K562 (cell line): ENCODE results near the gene RESF1. TPM values are rescaled to one million over a fixed set of nuclear protein-coding genes. Genes with fewer than 3 reads are reported as not detected.

ENCODE experiments used
- ATAC-seq: fragments of 200-7000 bp; cut with Tn5 transposase; 3 replicates; pipeline ENCODE4 v1.9.1; 2020; ENCODE audit warnings: moderate library complexity
- BruUV-seq: library from RNA; stranded (reverse); fragments of 400-500 nt; replicated peaks from 2 replicates; lab custom pipeline; 2021; lab: Mats Ljungman, UMichigan
- CTCF ChIA-PET: fragments of 300-600 bp; formaldehyde crosslinking; extraction: SDS; loops from one replicate; lab custom pipeline; 2021; ENCODE audit warnings: low intra/inter-chr PET ratio; lab: Yijun Ruan, JAX
- POLR2A ChIA-PET: fragments of 300-600, 350-650 bp; sonication (Branson Sonifier 250); formaldehyde crosslinking; extraction: SDS; loops from one replicate; lab custom pipeline; 2021; ENCODE audit warnings: antibody characterized with exemption, inconsistent platforms; lab: Yijun Ruan, JAX
- DNase-seq, 4 experiments: peaks; one replicate each; pipeline versions ENCODE4 v3.0.0 to v3.0.0-alpha.2; 2011 to 2018; ENCODE audit warnings: low spot score in 3 of 4, mixed read lengths in 3 of 4; ENCODE audit errors: extremely low read depth in 1 of 4
- FAIRE-seq: peaks from 2 replicates; lab custom pipeline; 2011; peaks lifted over from hg19 to GRCh38; lab: Jason Lieb, UNC
- H2AFZ ChIP-seq: 2 replicates; pipeline ENCODE4 v1.6.0; 2011; ENCODE audit warnings: low read depth, low read length, control low read depth, inconsistent platforms
- H3K27ac ChIP-seq: fragments of 200-600 bp; 3 replicates; pipeline ENCODE4 v1.8.0; 2011; ENCODE audit warnings: low read depth, mild to moderate bottlenecking, control low read depth, inconsistent platforms, low read length, moderate library complexity, mixed read lengths; ENCODE audit errors: extremely low read depth
- H3K27me3 ChIP-seq, 2 experiments: fragments of 300-600 bp in 1 of 2; 2 replicates in 1 of 2; 3 replicates in 1 of 2; pipeline versions ENCODE4 v1.6.0 to v1.8.0; 2011; ENCODE audit warnings: inconsistent platforms in 2 of 2, low read length in 2 of 2, mild to moderate bottlenecking in 1 of 2, mixed read lengths in 1 of 2, moderate library complexity in 1 of 2; ENCODE audit not compliant: control insufficient read depth in 2 of 2, insufficient read depth in 2 of 2
- H3K36me3 ChIP-seq: fragments of 300-600 bp; 3 replicates; pipeline ENCODE4 v1.8.0; 2011; ENCODE audit warnings: mild to moderate bottlenecking, low read length, inconsistent platforms; ENCODE audit not compliant: control insufficient read depth, insufficient read depth
- H3K4me1 ChIP-seq, 2 experiments: fragments of 200-600 bp in 1 of 2; replicated peaks in 1 of 2; 2 replicates in 1 of 2; 3 replicates in 1 of 2; pipeline versions ENCODE4 v1.5.1 to v1.8.0; 2011; ENCODE audit warnings: inconsistent platforms in 2 of 2, low read length in 2 of 2, mild to moderate bottlenecking in 1 of 2, mixed read lengths in 1 of 2, moderate library complexity in 1 of 2; ENCODE audit not compliant: control insufficient read depth in 2 of 2, insufficient read depth in 2 of 2
- H3K4me2 ChIP-seq: 2 replicates; pipeline ENCODE4 v1.6.1; 2011; ENCODE audit warnings: low read length, control low read depth, inconsistent platforms, mixed read lengths; ENCODE audit not compliant: insufficient read depth
- H3K4me3 ChIP-seq: fragments of 200-600 bp; sonication (generic), shearing (Covaris generic); 2 replicates; pipeline ENCODE4 v1.5.1; 2016; ENCODE audit warnings: control low read depth, inconsistent platforms
- H3K79me2 ChIP-seq: fragments of 200-600 bp; 3 replicates; pipeline ENCODE4 v1.8.0; 2011; ENCODE audit warnings: low read length, inconsistent platforms; ENCODE audit not compliant: control insufficient read depth, insufficient read depth
- H3K9ac ChIP-seq, 2 experiments: 2 replicates each; pipeline versions ENCODE4 v1.6.0 to v1.6.1; 2011; ENCODE audit warnings: low read depth in 2 of 2, low read length in 2 of 2, control low read depth in 1 of 2, inconsistent platforms in 1 of 2, mild to moderate bottlenecking in 1 of 2, mixed read lengths in 1 of 2; ENCODE audit not compliant: insufficient read depth in 1 of 2
- H3K9me1 ChIP-seq: one replicate; pipeline ENCODE4 v1.6.0; 2011; ENCODE audit warnings: inconsistent platforms, mild to moderate bottlenecking, low read length, moderate library complexity; ENCODE audit not compliant: control insufficient read depth, insufficient read depth
- H3K9me3 ChIP-seq: replicated peaks from 2 replicates; pipeline ENCODE4 v1.5.1; 2011; ENCODE audit warnings: low read depth, low read length, inconsistent platforms; ENCODE audit not compliant: control insufficient read depth, insufficient read depth
- H4K20me1 ChIP-seq: replicated peaks from 2 replicates; pipeline ENCODE4 v1.6.1; 2011; ENCODE audit warnings: low read length, inconsistent platforms, mixed read lengths; ENCODE audit not compliant: control insufficient read depth, insufficient read depth
- CBX3 ChIP-seq, 2 experiments: IDR thresholded peaks; 1 replicate in 1 of 2; 2 replicates in 1 of 2; pipeline ENCODE4 v1.6.1; 2012; ENCODE audit warnings: inconsistent platforms in 2 of 2, low read length in 2 of 2, borderline replicate concordance in 1 of 2, control low read depth in 1 of 2
- KLF10 ChIP-seq: fragments of 250-450 bp; sonication (Bioruptor Pico); IDR thresholded peaks from 2 replicates; pipeline ENCODE4 v1.6.1; 2021; ENCODE audit warnings: matching md5 sums
- PHB2 ChIP-seq: fragments of 450-650 bp; IDR thresholded peaks from 2 replicates; pipeline ENCODE4 v1.6.1; 2017; ENCODE audit warnings: low read depth
- SRF ChIP-seq, 2 experiments: fragments of 250-450, 450-650 bp in 1 of 2; sonication (Bioruptor Pico) in 1 of 2; sonication (generic) in 1 of 2; formaldehyde crosslinking; IDR thresholded peaks; 2 replicates each; pipeline versions ENCODE4 v1.5.0 to v1.5.1; 2020 to 2022; ENCODE audit warnings: mild to moderate bottlenecking in 1 of 2, missing genetic modification reagents in 1 of 2
- U2AF2 ChIP-seq: fragments of 200-400 bp; formaldehyde crosslinking; optimal IDR thresholded peaks from 2 replicates; pipeline ENCODE3; 2017; ENCODE audit warnings: low read depth, mild to moderate bottlenecking, low read length
- ZNF324 ChIP-seq: fragments of 250-450 bp; sonication (Bioruptor Pico); IDR thresholded peaks from 2 replicates; pipeline ENCODE4 v1.4.0; 2020; ENCODE audit warnings: mild to moderate bottlenecking
- WGBS: fragments of 100-300 bp; shearing (Covaris generic); methylation state at CpG from one replicate; pipeline ENCODE4 v1.1.6; 2016; ENCODE audit warnings: low coverage, mixed read lengths; ENCODE audit not compliant: insufficient coverage; ENCODE audit errors: missing lambda C conversion rate; 5-methylcytosine and 5-hydroxymethylcytosine counted together
- in situ Hi-C: fragments of 300-500 bp; cut with MboI; formaldehyde crosslinking; loops from 4 replicates; pipeline ENCODE4 v1.15.0; 2018; ENCODE audit warnings: inconsistent platforms, mixed read lengths
- intact Hi-C: fragments of 100-400 bp; cut with micrococcal nuclease; formaldehyde crosslinking; loops from 2 replicates; pipeline ENCODE4 v1.14.2; 2022
- polyA plus RNA-seq, 8 experiments: library from polyadenylated mRNA; depleted of rRNA in 4 of 8; stranded (reverse) in 5 of 8; unstranded in 3 of 8; fragments of >200 nt; fragmentation: Nextera tagmentation in 2 of 8; fragmentation: Illumina TruSeq in 1 of 8; extraction: Ambion mirVana in 2 of 8; extraction: Trizol in 1 of 8; gene quantifications; 2 replicates each; pipeline versions ENCODE4 v1.2.1 to v1.2.3, GENCODE V29; 2011 to 2014; ENCODE audit warnings: inconsistent platforms in 1 of 8, missing spikeins in 1 of 8
- total RNA-seq, 7 experiments: library from RNA; depleted of rRNA in 6 of 7; stranded (reverse); fragments of >200 nt in 6 of 7; fragmentation: Illumina TruSeq in 2 of 7; extraction: Trizol in 2 of 7; gene quantifications; 2 replicates each; pipeline versions ENCODE4 v1.2.1 to v1.2.3, GENCODE V29; 2011 to 2021; ENCODE audit warnings: low replicate concordance in 1 of 7

The RESF1 gene
- total and polyA plus RNA-seq, 9 of the 15 experiments (the other 6 are each of a cell fraction or from before 2014, with no cell fraction given), result 21.5 to 121 (median 53.6) TPM

DNA sequence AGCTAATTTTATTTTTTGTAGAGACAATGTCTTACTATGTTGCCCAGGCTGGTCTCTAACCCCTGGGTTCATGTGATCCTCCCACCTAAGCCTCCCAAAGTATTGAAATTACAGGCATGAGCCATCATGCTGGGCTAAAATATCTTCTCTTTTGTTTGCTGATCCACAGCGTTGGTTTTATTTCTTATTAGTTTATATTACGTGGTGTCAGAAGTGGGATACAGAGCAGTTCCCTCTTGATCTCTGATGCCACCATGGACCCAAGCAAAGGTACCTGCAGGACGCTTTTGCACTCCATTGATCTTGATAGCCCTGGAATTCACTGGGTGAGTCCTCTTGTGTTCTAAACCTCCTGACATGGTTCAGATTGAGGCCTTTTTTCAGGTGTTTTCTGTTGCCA is 43.8 kb upstream of the RESF1 start:
- FAIRE-seq (no peak), ATAC-seq (no peak), DNase-seq (no peak)
- POLR2A ChIA-PET, result no interaction called here
- H3K4me1 ChIP-seq, result no peaks in the 10 kb centered on the region
- H3K36me3 ChIP-seq, result no peaks in the 10 kb centered on the region
- intact Hi-C loops (no loop called here), in situ Hi-C loops (no loop called here)
- 0 out of 2 replicates have a peak, but pooled peaks have one; percentile 31 for TF ChIP-seq ZNF324 (CRISPR knock-in tag)
- TF ChIP-seq CBX3 (IDR thresholded peaks at IDR 0.05; ENCODE audit: borderline replicate concordance in 1 of 2, low read length in 2 of 2), result peak in 1 of 2 experiments; percentile 59; a peak in 1 of 3 replicates
- TF ChIP-seq U2AF2, result no peak
- H3K27ac ChIP-seq, result no peak overlapping the region
- no peak overlapping the region for H2AFZ ChIP-seq
- BruUV-seq, result no TSS peak
- CTCF ChIA-PET, result no interaction called here
- no peaks in the 10 kb centered on the region for H4K20me1 ChIP-seq
- 65% methylated on average over 3 of the region's 3 CpGs for WGBS
- H3K27me3 ChIP-seq, result no peaks in the 10 kb centered on the region
- no peak overlapping the region for H3K9ac ChIP-seq
- no peak overlapping the region for H3K4me3 ChIP-seq
- H3K9me3 ChIP-seq, result 0 out of 2 replicates have a peak, but pooled peaks cover 1% of the 10 kb centered on the region
- no peaks in the 10 kb centered on the region for H3K9me1 ChIP-seq
- H3K4me2 ChIP-seq, result no peak overlapping the region
- no peaks in the 10 kb centered on the region for H3K79me2 ChIP-seq

DNA sequence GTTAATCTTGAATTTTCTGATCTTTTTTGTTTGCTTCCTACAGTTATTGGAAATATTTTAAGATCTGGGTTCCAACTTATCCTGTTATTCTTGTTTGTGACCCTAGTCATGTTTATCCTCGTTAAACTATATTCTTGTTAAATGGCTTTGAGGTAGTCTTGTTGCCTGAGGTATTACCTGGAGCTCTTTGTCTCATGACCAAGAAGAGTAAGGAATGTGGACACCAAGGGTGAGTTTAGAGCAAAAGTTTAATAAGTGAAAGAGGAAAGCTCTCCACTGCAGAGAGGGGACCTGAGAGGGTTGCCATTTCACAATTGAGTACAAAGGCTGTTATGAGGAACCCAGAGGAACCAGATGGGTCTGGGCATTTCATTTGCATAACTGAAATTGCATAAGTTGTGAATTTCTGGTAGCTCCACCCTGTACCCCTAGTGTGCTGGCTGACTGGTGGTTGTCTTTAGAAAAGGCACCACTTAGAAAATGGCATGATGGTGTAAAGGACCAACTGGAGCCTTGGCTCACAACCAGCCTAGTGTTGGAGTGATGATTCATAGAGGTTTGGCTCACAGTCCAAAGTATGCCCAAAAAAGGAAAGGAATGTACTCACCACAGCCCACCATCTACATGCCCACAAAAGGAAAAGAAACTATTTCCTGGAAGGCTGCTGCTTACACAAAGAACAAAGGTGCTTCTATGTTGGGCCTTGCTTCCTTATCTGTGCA is 36.7 kb upstream of the RESF1 start:
- H2AFZ ChIP-seq, result no peak overlapping the region
- no peaks in the 10 kb centered on the region for H3K4me1 ChIP-seq
- no peak overlapping the region for H3K4me2 ChIP-seq
- CTCF ChIA-PET, result no interaction called here
- BruUV-seq, result no TSS peak
- no peak for DNase-seq
- TF ChIP-seq SRF (CRISPR knock-in tag; IDR thresholded peaks at IDR 0.05), result peak in 1 of 2 experiments; percentile 73; a peak in 1 of 4 replicates
- no peak for TF ChIP-seq PHB2
- TF ChIP-seq KLF10 (CRISPR knock-in tag), result no peak
- peak in 1 of 2 experiments; percentile 43; a peak in 1 of 3 replicates for TF ChIP-seq CBX3 (IDR thresholded peaks at IDR 0.05; ENCODE audit: borderline replicate concordance in 1 of 2, low read length in 2 of 2)
- TF ChIP-seq, all 486 proteins: peak for 2
- H4K20me1 ChIP-seq, result no peaks in the 10 kb centered on the region
- 36% methylated on average over 1 of the region's 1 CpG for WGBS
- intact Hi-C loops (no loop called here), in situ Hi-C loops (no loop called here)
- H3K79me2 ChIP-seq, result no peaks in the 10 kb centered on the region
- H3K9ac ChIP-seq, result no peak overlapping the region
- no peak for FAIRE-seq
- no peak overlapping the region for H3K27ac ChIP-seq
- H3K9me3 ChIP-seq, result peaks cover 21% of the 10 kb centered on the region
- no peaks in the 10 kb centered on the region for H3K9me1 ChIP-seq
- no peak overlapping the region for H3K4me3 ChIP-seq
- POLR2A ChIA-PET, result interaction anchor here (1.3 kb wide), 1 partner anchor 62 kb away, joined by 3 read pairs; no protein-coding TSS in a partner anchor
- H3K36me3 ChIP-seq, result no peaks in the 10 kb centered on the region
- H3K27me3 ChIP-seq, result no peaks in the 10 kb centered on the region
- ATAC-seq, result no peak
